HG03575 (cell line): ENCODE results near the gene CCDC185.

Experiments
- ATAC-seq: cut with Tn5 transposase; IDR thresholded peaks from one replicate; pipeline ENCODE4 v1.9.1; 2021; ENCODE audit not compliant: unreplicated experiment, insufficient number of reproducible peaks, low FRiP score; ENCODE audit errors: extremely low read depth

CCDC185 gene

DNA sequence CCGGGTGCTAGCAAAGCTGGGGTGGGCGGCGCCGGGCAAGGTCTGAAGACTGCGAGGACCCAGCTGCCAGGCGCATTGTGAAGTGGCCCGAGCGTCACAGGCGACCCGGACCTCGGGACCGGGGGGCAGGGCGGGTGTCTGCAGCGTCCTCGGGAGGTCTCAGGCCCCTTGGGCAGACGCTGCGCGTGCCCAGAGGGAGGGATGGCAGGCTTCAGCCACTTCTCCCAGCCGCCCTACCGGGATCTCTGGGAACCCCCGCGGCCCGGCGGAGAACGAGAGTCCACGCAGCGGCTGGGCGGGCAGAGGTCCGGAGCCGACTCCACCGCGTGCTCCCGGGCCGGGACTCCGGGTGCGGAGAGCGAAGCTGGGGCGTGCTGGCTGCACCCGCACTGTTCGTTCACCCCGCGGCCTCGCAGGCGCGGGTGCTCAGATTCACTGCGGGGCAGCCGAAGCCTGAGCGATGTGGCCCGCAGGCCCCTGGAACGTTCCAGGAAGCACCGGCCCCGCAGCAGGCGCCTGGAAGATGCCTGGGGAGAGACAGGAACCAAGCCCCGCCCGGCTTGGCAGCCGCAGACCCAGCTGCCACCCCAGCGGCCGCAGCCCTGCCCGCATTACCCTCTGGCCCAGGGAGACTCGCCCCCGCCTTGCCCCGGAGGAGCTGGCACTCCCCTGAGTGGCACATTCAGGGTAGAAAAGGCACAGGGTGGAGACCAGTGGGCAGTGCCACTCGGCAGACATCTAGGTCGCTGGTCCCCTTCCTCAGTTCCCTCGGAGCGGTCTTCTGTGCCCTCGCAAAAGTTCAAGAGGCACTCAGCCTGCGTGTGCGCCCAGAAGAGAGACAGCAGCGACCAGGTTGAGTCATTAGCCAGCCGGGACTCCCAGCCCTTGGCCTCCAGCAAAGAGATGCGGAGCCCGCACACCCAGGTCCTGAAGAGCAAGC, at the start of gene CCDC185:
Gene CCDC185 (plus strand): TSS at position 141 of the 940 bp plus-strand sequence. CDS start 61 bp downstream, at position 202.
- no peak for ATAC-seq

DNA sequence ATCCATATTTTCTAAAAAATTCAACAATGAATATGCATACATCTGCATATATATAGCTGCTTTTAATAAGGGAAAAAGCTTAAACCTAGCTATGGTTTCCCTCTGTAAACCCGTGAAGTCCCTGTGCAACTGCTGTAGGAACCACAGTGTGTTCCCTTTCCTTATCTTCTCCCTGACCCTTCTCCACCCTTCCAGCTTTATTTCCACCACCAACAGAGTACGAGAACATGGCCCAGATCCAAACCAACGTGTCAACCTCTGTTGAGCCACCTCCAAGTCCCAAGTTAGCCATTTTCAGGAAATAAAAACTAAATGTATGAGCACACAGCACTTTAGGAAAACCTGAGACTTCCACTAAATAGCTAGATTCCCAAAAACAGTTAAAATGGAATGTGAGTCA, 49.5 kb upstream of the CCDC185 start:
- no peak for ATAC-seq

DNA sequence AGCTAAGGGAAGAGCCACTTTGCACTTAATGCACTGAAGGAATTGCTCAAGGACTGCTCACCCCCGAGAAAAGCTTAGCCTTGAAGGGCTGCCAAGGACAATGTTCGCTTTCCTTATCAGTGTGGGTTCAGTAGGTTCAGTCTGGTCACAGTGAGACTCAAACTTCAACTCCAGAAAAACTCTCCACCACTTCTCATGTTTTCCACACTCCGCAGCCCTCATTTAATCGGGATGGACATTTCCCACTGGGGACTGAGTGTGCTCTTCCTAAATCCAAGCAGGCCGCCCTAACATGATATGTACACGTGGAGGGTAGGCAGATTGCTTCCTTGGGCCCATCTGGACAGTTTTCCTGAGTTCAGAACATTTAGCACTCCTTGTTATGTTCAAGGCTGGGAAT, 48.7 kb upstream of the CCDC185 start:
- ATAC-seq = no peak

DNA sequence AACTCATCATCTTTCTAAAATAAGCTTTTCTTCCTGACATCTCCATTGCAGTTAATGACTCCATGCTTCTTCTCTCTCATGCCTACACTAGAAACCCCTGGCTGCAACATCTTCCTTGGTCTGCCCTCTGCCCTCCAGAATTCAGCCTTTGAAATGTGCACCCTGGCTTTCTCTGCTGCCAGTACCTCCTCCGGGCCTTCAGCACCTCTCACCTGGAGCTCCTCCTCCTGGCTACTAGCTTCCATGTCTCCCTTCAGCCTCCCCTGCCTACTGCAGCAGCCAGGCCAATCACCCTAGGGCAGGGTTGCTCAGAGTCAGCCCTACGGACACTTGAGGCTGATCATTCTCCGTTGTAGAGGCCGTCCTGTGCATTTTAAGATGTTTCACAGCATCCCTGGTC, 47.5 kb upstream of the CCDC185 start:
- ATAC-seq = no peak

DNA sequence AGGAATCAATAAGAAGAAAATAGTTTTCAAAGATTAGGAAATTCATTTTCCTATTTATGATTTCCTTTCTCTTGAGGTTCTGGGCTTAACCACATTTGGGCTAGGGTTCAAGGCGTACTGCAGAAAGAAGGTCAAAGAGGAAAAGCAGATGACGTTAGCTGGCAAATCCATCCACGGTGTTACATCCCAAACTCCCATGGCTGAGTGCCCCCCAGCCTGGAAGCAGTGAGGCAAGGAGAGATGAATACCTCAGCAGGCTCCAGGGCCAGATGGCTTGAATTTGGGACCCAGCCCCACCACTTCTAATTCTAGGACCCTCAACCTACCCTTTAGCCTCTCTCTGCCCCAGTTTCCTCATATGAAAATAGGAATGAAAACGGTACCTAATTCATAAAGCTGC, 46.9 kb upstream of the CCDC185 start:
- no peak for ATAC-seq

DNA sequence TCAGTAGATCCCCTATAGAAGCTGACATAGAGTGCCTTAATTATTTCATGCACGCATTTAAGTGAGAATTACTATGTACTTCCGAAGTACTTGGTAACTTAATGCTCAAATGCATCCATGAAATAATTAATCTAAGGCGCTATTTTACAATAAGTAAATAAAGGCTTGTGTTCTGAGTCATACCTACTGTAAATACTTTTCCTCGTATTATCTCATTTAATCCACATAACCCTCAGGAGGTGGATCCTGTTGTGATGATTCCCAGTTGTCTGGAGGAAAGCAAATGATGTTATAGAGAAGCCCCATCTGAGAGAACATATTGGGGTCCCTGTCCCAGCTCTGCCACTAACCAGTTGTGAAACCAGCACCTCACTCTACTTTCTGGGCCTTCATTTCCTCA, 45.6 kb upstream of the CCDC185 start:
- no peak for ATAC-seq

DNA sequence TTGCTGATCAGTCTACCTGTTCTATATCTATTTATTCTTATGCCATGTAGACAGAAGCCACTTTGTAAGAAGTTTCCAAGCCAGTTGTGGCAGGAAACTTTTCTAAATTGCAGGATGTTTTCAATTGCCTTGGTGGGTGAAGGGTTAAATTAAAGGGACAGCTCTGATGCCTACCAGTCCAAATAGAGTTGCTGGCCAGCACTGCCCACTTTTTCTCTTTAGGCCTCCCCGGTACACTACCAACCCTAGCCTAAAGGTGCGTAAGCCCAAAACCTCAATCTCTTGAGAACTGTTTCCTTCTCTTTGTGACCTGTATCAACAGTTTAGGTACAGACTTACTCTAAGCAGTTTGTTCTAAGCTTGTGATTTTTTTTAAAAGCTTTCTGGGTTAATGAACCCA, 44.8 kb upstream of the CCDC185 start:
- ATAC-seq = no peak

DNA sequence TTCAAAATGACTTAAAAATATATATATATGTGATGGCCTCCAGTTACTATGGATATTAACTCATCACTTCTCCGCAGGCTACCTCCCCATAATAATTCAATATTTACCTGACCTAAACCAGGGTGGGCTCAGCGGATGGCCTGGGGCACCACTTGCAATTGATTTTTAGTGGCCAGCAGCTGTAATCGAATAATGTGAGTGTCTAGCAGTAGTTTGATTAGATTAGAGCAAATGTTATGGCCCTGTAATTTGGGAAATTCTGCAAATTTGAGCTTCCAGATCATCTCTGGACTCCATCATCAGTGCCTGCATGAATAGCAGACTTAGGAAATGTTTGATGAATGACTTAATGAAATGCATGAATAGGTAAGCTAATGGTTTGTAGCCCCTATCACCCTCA, 44.0 kb upstream of the CCDC185 start:
- ATAC-seq = no peak

DNA sequence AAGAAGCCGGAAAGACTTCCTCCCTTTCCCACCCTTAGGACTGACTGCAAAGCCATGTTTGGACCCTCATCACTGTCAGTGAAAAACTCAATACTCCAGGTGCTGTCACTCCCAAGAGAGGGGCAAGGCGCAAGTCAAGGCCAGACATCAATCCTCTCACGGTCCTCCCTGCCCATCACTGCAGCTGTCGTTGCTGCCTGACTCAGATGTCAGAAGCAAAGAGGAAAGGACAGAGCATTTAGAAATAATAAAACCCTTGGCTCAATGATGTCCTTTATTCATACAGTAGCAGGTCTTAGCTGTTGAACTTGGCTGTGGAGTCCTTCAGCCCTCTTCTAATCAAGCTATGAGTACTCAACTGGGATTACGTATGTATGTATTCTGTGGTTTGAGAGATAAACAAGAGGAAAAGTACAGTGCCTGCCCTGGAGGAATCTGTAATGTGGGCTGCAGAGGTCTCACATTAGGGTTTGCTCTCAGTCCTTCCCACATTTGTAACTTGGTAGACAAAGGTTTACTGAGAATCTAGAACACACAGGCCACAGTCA, 42.8 kb upstream of the CCDC185 start:
- no peak for ATAC-seq

DNA sequence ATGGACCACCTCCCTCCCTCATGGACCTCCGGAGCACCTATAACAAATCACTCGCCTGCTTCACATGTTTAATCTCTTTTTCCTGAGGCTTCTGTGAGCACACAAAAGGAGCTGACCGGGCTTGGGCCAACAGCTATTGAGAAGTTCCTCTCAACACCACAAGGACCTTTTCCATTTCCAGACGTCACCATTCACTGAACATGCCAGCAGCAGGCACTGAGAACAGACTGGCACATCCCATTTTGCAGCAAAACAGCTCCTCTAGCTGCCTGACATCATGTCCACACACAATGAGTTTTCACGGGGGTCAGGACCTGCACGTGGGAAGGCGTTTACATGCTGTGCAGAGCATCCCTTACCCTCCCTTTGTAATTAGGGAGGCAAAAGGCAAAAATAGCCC, 40.3 kb upstream of the CCDC185 start:
- ATAC-seq = no peak

DNA sequence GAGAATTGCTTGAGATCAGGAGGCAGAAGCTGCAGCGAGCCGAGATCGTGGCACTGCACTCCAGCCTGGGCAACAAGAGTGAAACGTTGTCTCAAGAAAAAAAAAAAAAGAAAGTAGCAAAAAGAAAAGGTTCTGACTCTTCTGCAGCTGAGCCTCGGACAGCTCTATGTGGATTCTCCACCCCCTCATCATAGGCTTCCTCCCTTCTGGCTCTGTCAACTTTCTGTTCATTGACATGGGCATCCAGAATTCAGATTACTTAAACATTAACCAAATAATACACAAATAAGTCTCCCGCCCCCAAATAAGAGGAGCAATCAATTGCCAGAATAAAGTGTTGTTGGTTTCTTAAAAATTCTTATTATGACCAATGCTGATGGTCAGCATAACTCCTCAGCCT, 39.3 kb upstream of the CCDC185 start:
- no peak for ATAC-seq

DNA sequence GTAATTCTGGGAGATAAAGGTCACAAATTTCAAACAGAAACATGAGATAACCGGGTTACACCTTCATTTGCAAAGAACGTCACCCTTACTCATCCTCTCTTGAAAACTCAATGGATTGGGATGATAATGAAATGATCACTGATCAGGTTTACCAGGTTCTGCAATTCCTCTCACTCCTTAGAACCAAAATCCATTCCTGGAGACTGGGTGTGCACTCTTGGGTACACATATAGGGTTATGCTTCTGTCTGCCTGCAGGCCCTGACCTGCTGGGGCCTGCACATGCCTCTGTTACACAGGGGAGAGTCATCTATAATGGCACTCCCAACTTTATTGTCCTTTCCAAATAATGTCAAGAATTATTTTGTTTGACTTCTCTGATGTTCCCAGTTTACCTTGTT, 37.5 kb upstream of the CCDC185 start:
- no peak for ATAC-seq

DNA sequence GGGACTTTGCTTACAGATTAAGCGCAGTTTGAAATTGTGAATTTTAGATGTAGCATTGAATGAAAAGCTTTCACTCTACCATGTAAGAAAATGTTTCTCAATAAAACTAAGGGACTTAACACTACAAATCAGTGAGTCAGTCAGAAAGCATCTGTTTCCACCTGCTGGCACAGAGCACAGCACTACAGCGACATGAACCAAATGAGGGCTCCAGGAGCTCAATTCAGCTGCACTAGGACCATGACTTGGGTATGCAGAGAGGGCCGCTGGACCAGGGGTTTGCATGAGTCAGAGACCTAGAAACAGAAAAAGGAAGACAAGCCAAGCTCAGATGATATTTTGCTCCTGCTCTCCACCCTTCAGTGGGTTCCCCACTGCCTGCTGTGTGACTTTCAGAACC, 34.4 kb upstream of the CCDC185 start:
- no peak for ATAC-seq

DNA sequence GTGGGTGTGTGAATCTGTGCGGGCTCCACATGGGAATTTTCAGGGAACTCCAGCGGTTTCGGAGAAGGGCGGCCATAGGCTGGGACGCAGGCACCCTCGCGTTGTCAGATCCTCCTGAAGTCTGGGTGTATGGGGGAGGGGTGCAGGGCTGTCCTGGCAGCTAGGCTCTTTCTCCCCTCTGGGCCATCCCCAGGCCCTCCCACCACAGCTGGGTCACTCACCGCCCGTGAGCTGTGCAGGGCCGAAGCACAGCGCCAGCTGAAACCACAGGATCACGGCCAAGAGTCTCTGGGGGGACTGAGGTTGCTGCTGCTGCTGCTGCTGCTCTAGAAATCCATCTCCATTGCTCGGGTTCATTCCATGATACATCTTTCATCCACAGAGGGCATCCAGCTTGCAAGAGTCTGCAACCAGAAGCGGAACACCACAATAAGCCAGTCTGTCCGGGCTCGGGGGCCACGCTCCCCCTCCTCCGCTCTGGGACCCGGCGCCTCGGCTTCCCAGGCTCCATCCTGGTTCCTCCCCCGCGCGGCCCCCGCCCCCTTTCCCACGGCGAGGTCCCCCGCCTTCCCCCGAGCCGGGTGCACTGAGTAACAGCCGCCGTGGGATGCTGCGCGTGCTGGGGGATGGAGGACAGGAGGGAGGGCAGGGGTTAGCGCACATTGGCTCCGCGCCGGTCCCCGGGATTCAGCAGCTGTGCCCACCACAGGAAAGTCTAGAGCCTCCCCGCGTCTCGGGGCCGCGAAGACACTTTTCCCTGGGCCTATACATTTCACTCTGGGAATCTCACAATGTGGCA, 30.0 kb upstream of the CCDC185 start:
- ATAC-seq = no peak

DNA sequence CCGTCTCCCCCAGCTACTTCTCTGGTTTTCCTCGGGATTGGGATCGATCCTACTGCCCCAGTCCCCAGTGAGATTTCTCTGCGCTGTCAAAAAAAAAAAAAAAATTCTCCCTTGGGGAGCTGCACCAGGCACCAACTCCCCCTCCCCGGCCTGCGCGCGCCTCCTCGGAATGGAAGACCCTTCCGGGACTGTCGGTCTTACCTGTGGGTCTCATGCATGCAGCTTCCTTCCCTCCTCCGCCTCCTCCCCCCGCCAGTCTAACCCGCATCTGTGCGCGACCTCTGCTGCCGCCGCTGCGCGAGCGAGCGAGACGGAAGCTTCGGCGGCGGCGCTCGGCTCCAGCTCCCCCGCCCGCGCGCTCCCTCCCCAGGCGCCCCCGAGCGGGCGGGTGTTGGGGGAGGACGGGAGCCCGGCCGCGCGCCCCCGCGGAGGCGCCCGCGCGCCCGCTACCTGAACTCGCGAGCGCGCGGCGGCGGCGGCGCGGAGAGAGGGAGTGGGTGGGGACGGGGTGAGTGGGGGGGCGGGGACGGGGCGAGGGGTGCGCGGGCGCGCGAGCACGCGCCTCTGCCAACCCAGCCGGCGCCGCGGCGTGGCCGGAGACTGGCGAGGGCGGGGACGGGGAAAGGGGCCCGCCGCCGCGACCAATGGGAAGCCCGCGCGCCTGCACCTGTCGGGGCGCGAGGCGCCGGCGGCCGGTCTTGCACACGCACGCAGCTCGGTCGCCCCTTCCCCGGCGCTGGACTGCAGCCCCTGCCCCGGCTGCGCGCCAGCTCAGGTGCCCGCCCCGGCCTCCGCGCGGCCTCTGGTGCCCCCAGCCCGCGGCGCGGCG, 29.1 kb upstream of the CCDC185 start, which contains the start of gene SUSD4:
Gene SUSD4 (minus strand): TSS at position 321 of the 829 bp plus-strand sequence. CDS start 751 bp downstream, outside the sequence.
- no peak for ATAC-seq

DNA sequence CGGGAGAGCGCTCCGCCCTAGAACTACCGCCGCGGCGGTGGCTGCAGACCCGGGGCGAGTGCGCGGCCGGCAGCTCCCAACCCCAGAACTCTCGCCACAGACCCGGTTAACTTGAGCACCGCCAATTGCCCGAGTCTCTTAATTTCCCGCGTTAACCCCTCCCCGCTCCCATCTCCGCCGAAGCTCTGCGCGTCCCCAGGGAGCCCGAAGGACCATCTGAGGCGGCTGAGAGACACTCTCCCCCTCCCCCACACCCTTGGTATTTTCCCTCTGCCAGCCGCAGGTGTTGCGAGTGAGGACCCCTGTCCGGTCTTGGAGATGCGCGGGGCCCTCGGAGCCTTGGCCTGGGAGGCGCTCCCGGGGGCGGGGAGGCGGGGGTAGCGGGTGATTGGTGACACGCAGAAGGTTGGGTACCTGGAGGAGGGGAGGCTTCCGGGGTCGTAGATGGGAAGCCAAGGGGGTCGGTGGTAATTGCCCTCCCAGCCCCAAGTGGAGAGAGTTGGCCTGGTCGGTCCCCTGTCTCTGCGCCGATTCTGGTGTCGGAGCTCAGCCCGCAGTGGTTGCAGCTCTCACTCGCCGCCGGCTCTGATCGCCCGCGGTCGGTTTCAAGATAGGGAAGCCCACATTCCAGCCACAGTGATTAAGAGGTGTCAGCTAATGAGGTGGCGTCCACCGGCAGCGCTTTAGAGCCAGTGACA, 28.4 kb upstream of the CCDC185 start:
- ATAC-seq = no peak

DNA sequence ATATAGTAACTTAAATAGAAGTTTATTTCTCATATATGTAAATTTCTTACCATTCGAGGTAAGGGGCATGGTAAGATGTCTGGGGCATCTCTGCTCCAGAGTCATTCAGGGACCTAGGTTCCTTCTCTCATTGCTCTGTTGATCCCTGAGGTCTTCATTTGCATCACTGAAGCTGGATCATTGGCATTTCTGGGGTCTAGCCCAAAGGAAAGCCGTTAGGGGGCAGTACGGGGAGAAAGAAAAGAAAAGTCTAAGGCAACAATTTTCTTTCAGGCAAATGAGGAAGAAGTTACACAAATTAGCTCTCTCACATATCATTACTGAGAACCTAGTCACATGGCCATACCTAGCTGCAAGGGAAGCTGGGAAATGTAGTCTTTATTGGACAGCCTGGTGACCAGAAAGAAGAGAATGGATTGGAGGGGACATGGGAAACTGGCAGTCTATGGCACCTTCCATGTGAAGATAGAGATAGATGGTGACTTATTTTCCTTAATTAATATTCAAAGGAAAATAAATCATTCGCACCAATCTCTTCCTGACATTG, 19.1 kb upstream of the CCDC185 start:
- no peak for ATAC-seq

DNA sequence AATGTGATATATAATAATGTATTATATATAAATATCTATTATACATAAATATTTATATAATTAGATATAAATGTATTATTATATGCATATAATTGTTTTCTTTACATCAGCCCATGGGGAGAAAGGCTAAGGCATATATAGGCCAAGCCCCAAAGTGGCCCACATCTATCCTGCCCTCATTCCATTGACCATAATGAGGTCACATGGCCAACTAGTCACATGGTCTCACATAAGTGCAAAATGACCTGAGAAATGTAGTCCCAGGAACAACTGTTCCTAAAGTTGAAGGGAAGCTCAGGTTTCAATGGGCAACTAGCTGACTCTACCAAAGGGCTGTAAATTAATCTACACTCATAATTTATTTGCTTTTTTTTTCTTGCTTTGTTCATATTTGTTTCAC, 14.5 kb upstream of the CCDC185 start:
- ATAC-seq = no peak
